ENCODE results near the gene BCL7A.

The BCL7A gene

DNA sequence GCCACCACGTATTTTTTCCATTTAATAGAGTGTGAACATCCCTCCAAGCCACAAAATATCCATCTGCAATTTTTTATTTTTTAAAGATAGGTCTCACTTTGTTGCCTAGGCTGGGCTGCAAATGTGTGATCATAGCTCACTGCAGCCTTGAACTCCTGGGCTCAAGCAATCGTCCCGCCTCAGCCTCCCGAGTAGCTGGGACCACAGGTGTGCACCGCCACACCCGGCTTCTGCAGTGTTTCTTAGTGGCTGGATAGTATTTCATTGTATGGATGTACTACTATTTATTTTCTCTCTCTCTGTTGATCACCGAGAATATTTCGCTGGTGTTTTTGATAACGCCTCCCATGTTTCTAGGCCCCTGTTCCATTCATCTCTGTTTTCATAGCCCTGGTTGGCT is 74.3 kb downstream of the BCL7A start:
- Histone ChIP-seq H3K4me1 (ENCODE audit: insufficient read depth, low read length, poor library complexity, severe bottlenecking) (peaks cover 24% of the 10 kb centered on the region), H3F3A (ENCODE audit: low read depth) (peaks cover 8% of the 10 kb centered on the region; the same call in 1 of the 2 replicates), H3K9ac (ENCODE audit: low read depth, low read length, poor library complexity, severe bottlenecking) (no peak overlapping the region), H2AFZ (ENCODE audit: low read length) (no peak overlapping the region), H3K36me3 (ENCODE audit: insufficient read depth, low read length) (no peaks in the 10 kb centered on the region), H3K9me3 (ENCODE audit: insufficient read depth, low read depth, low read length) (no peaks in the 10 kb centered on the region), H3K79me2 (ENCODE audit: insufficient read depth, low read length) (peaks cover 82% of the 10 kb centered on the region), H4K20me1 (ENCODE audit: insufficient read depth, low read length, poor library complexity, severe bottlenecking) (peaks cover 9% of the 10 kb centered on the region), H3K27me3 (ENCODE audit: insufficient read depth, low read length, poor library complexity, severe bottlenecking) (no peaks in the 10 kb centered on the region), H3K4me2 (ENCODE audit: low read depth, low read length, poor library complexity, severe bottlenecking) (no peak overlapping the region), H3K4me3 (ENCODE audit: low read length, poor library complexity, severe bottlenecking) (no peak overlapping the region), H3K9me2 (replicated peaks; ENCODE audit: low read depth, low read length) (no peaks in the 10 kb centered on the region)
- TF ChIP-seq, protein P1, sequence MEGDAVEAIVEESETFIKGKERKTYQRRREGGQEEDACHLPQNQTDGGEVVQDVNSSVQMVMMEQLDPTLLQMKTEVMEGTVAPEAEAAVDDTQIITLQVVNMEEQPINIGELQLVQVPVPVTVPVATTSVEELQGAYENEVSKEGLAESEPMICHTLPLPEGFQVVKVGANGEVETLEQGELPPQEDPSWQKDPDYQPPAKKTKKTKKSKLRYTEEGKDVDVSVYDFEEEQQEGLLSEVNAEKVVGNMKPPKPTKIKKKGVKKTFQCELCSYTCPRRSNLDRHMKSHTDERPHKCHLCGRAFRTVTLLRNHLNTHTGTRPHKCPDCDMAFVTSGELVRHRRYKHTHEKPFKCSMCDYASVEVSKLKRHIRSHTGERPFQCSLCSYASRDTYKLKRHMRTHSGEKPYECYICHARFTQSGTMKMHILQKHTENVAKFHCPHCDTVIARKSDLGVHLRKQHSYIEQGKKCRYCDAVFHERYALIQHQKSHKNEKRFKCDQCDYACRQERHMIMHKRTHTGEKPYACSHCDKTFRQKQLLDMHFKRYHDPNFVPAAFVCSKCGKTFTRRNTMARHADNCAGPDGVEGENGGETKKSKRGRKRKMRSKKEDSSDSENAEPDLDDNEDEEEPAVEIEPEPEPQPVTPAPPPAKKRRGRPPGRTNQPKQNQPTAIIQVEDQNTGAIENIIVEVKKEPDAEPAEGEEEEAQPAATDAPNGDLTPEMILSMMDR (conservative IDR thresholded peaks at IDR 0.05; ENCODE audit: low read length): no peak
- no peak for TF ChIP-seq EZH2phosphoT487 (IDR thresholded peaks at IDR 0.05; ENCODE audit: borderline replicate concordance)

DNA sequence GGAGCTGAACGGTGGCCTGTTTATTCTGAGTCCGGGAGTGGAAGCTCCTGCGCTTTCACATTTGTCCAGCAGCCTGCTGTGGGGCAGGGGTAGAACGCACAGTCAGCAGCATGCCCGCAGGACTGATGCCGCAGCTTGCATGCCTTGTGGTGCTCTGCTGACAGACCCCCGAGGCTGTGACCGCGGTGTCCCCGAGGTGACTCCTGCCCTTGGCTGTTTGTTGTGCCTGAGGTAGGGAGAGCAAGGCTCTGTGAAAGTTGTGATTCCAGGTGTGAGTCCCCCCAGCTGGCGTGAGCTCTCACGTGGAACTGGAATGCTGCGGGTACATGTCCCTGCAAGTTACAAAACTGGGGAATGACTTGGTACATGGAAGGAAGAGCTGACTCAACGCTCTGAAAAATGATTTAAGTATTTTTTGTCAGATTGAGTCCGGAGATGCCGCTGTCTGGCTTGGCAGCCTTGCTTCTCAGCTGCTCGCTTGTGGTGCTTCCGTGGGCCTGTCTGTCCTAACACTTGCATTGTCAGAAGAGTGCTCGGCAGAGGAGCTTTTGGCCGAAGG is 75.0 kb downstream of the BCL7A start:
- Histone ChIP-seq H2AFZ (ENCODE audit: low read length) (no peak overlapping the region), H3F3A (ENCODE audit: low read depth) (peaks cover 8% of the 10 kb centered on the region; the same call in 1 of the 2 replicates), H3K9ac (ENCODE audit: low read depth, low read length, poor library complexity, severe bottlenecking) (no peak overlapping the region), H4K20me1 (ENCODE audit: insufficient read depth, low read length, poor library complexity, severe bottlenecking) (peaks cover 9% of the 10 kb centered on the region), H3K4me1 (ENCODE audit: insufficient read depth, low read length, poor library complexity, severe bottlenecking) (peaks cover 25% of the 10 kb centered on the region), H3K36me3 (ENCODE audit: insufficient read depth, low read length) (no peaks in the 10 kb centered on the region), H3K4me2 (ENCODE audit: low read depth, low read length, poor library complexity, severe bottlenecking) (no peak overlapping the region), H3K27me3 (ENCODE audit: insufficient read depth, low read length, poor library complexity, severe bottlenecking) (no peaks in the 10 kb centered on the region), H3K79me2 (ENCODE audit: insufficient read depth, low read length) (peaks cover 79% of the 10 kb centered on the region), H3K9me3 (ENCODE audit: insufficient read depth, low read depth, low read length) (no peaks in the 10 kb centered on the region), H3K9me2 (replicated peaks; ENCODE audit: low read depth, low read length) (no peaks in the 10 kb centered on the region), H3K4me3 (ENCODE audit: low read length, poor library complexity, severe bottlenecking) (no peak overlapping the region)
- TF ChIP-seq, protein P1 (conservative IDR thresholded peaks at IDR 0.05; ENCODE audit: low read length): no peak
- no peak for TF ChIP-seq EZH2phosphoT487 (IDR thresholded peaks at IDR 0.05; ENCODE audit: borderline replicate concordance)

GRCh38 chr12:122097584-122097926 is 75.9 kb downstream of the BCL7A start:
- Histone ChIP-seq H3F3A (ENCODE audit: low read depth) (peaks cover 8% of the 10 kb centered on the region; the same call in 1 of the 2 replicates), H3K79me2 (ENCODE audit: insufficient read depth, low read length) (peaks cover 79% of the 10 kb centered on the region), H3K27me3 (ENCODE audit: insufficient read depth, low read length, poor library complexity, severe bottlenecking) (no peaks in the 10 kb centered on the region), H3K4me2 (ENCODE audit: low read depth, low read length, poor library complexity, severe bottlenecking) (no peak overlapping the region), H3K4me1 (ENCODE audit: insufficient read depth, low read length, poor library complexity, severe bottlenecking) (peaks cover 25% of the 10 kb centered on the region), H2AFZ (ENCODE audit: low read length) (no peak overlapping the region), H4K20me1 (ENCODE audit: insufficient read depth, low read length, poor library complexity, severe bottlenecking) (peaks cover 6% of the 10 kb centered on the region), H3K9me3 (ENCODE audit: insufficient read depth, low read depth, low read length) (no peaks in the 10 kb centered on the region), H3K4me3 (ENCODE audit: low read length, poor library complexity, severe bottlenecking) (no peak overlapping the region), H3K9me2 (replicated peaks; ENCODE audit: low read depth, low read length) (no peaks in the 10 kb centered on the region), H3K9ac (ENCODE audit: low read depth, low read length, poor library complexity, severe bottlenecking) (no peak overlapping the region), H3K36me3 (ENCODE audit: insufficient read depth, low read length) (no peaks in the 10 kb centered on the region)
- no peak for TF ChIP-seq EZH2phosphoT487 (IDR thresholded peaks at IDR 0.05; ENCODE audit: borderline replicate concordance)
- TF ChIP-seq, protein P1 (conservative IDR thresholded peaks at IDR 0.05; ENCODE audit: low read length): no peak
